Activated CD8-positive, alpha-beta T cell treated with anti-CD3 and anti-CD28 coated beads for 36 hours (primary cell): ENCODE measurements around the gene PANX2. TPM values are rescaled to one million over a fixed set of nuclear protein-coding genes. Genes with fewer than 3 reads are reported as not detected.

Source experiments
- ATAC-seq: fragments of 200-7000 bp; cut with Tn5 transposase; one replicate; pipeline ENCODE4 v1.10.0; 2021; ENCODE audit warnings: mild to moderate bottlenecking, moderate library complexity
- CTCF ChIA-PET: fragments of 350-600 bp; sonication (Branson Sonifier 250); formaldehyde crosslinking; loops from one replicate; lab custom pipeline; 2021; ENCODE audit warnings: antibody characterized with exemption; lab: Charles Lee
- POLR2A ChIA-PET: fragments of 350-600 bp; sonication (Branson Sonifier 250); formaldehyde crosslinking; loops from one replicate; lab custom pipeline; 2021; ENCODE audit warnings: antibody characterized with exemption; lab: Charles Lee
- DNase-seq: peaks from one replicate; pipeline ENCODE4 v3.0.0-alpha.2; 2020
- H3K27ac Mint-ChIP-seq: one replicate; pipeline ENCODE4 v1.8.0; 2021; ENCODE audit warnings: mild to moderate bottlenecking, mixed read lengths
- H3K27me3 Mint-ChIP-seq: one replicate; pipeline ENCODE4 v1.8.0; 2021; ENCODE audit warnings: mixed read lengths
- H3K36me3 Mint-ChIP-seq: one replicate; pipeline ENCODE4 v1.8.0; 2021; ENCODE audit warnings: low read depth, mixed read lengths
- H3K4me1 Mint-ChIP-seq: one replicate; pipeline ENCODE4 v1.8.0; 2021; ENCODE audit warnings: low read depth, mixed read lengths
- H3K4me3 Mint-ChIP-seq: one replicate; pipeline ENCODE4 v1.8.0; 2021; ENCODE audit warnings: mild to moderate bottlenecking, moderate library complexity, mixed read lengths
- H3K9me3 Mint-ChIP-seq: one replicate; pipeline ENCODE4 v1.8.0; 2021; ENCODE audit warnings: mixed read lengths
- CTCF ChIP-seq: fragments of 200-600 bp; IDR thresholded peaks from one replicate; pipeline ENCODE4 v1.8.0; 2022; ENCODE audit warnings: antibody characterized with exemption, mild to moderate bottlenecking
- intact Hi-C: fragments of 100-400 bp; cut with micrococcal nuclease; formaldehyde crosslinking; loops from one replicate; pipeline ENCODE4 v1.10.0; 2022
- total RNA-seq, 2 experiments: library from RNA; stranded (reverse); gene quantifications; one replicate each; pipeline ENCODE4 v1.2.3, GENCODE V29; 2021

Gene PANX2
- total RNA-seq, 2 experiments from 2014 or later: 3.3 to 3.9 TPM

DNA sequence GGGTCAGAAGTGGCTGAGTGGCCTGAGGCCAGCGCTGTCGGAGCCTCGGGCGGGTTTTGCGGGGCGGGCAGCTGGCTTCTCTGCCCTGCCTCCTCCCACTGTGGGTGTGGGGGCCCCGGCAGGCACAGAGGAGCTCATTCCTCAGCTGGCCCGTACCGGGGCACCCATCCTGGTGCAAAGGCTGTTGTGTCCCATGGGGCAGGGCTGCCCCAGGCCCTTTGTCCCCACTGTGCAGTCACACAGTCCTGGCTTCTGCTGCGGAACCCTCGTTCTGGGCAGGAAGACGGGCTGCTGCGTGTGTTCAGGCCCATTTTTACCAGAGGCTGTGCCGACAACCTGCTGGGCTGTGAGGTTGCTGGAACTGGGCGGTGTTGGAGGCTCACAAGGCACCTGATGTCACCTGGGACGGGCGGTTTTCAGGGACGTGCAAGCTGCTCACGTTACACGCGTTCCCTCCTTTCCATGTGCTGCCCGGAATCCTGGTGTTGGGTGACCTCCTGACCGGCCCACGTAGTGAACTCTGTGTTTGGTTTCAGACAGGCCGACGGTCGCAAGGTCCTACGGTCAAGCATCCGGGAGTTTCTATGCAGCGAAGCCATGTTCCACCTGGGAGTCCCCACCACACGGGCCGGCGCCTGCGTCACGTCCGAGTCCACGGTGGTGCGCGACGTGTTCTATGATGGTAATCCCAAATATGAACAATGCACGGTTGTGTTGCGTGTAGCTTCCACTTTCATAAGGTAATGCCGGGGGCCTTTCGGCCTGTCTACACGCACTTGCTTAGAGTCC, 35.4 kb downstream of the PANX2 start:
- Mint-ChIP-seq H3K27ac (no peak overlapping the region), H3K4me3 (no peak overlapping the region), H3K27me3 (no peaks in the 10 kb centered on the region), H3K9me3 (no peaks in the 10 kb centered on the region), H3K4me1 (peaks cover 24% of the 10 kb centered on the region), H3K36me3 (peaks cover 21% of the 10 kb centered on the region)
- TF ChIP-seq CTCF: no peak
- CTCF ChIA-PET: interaction anchor here (0.7 to 3.6 kb wide), 6 partner anchors 15 to 319 kb away, joined by 3 to 25 read pairs (median 4); partner anchors contain the start of gene SCO2
- no peak for ATAC-seq
- intact Hi-C loops: loop anchor here (5.0 kb wide), 1 partner anchor 59 kb away; no protein-coding TSS in a partner anchor
- no peak for DNase-seq
- POLR2A ChIA-PET: no interaction called here

DNA sequence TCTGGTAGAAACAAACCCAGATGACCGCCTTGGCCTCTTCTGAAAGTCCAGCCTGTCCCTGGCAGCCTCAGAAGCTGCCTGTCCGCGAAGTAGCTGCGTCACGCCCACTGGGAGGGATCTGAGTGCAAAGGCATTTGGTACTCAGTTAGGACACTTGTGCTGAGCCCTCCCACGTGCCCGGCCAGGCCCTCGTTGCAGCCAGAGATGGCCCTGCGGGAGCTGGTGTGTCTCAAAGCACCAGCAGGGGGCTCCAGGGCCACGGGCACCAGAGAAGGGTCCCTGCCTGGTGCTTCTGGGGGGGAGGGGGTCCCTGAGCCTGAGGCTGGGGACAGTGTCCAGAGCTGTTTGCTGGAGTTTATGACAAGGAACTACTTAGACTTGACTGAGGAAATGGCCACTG, 36.1 kb downstream of the PANX2 start:
- H3K36me3 Mint-ChIP-seq: peaks cover 23% of the 10 kb centered on the region
- no peaks in the 10 kb centered on the region for H3K9me3 Mint-ChIP-seq
- no peak overlapping the region for H3K27ac Mint-ChIP-seq
- intact Hi-C loops: loop anchor here (5.0 kb wide), 1 partner anchor 59 kb away; no protein-coding TSS in a partner anchor
- H3K4me1 Mint-ChIP-seq: peaks cover 24% of the 10 kb centered on the region
- DNase-seq (no peak), ATAC-seq (no peak)
- no peaks in the 10 kb centered on the region for H3K27me3 Mint-ChIP-seq
- TF ChIP-seq CTCF: peak; percentile 57
- no peak overlapping the region for H3K4me3 Mint-ChIP-seq
- ChIA-PET CTCF (interaction anchor here (0.7 to 3.6 kb wide), 6 partner anchors 15 to 318 kb away, joined by 3 to 25 read pairs (median 4); partner anchors contain the start of gene SCO2), POLR2A (no interaction called here)

- H3K4me3 Mint-ChIP-seq: no peak overlapping the region
- no peaks in the 10 kb centered on the region for H3K27me3 Mint-ChIP-seq
- no peak for ATAC-seq
- ChIA-PET POLR2A (no interaction called here), CTCF (interaction anchor here (0.7 to 3.6 kb wide), 7 partner anchors 13 to 177 kb away, joined by 3 to 25 read pairs (median 4); no protein-coding TSS in a partner anchor)
- no peaks in the 10 kb centered on the region for H3K9me3 Mint-ChIP-seq
- H3K4me1 Mint-ChIP-seq: peaks cover 19% of the 10 kb centered on the region
- no peak for TF ChIP-seq CTCF
- H3K36me3 Mint-ChIP-seq: peaks cover 21% of the 10 kb centered on the region
- intact Hi-C loops: loop anchor here (5.0 kb wide), 1 partner anchor 60 kb away; no protein-coding TSS in a partner anchor
- H3K27ac Mint-ChIP-seq: no peak overlapping the region
- DNase-seq: no peak
These were observed 37.0 kb downstream of the PANX2 start for GRCh38 chr22:50207383-50208140.

GRCh38 chr22:50208430-50208938, 38.0 kb downstream of the PANX2 start:
- H3K27me3 Mint-ChIP-seq: no peaks in the 10 kb centered on the region
- intact Hi-C loops: loop anchor here (5.0 kb wide), 1 partner anchor 61 kb away; no protein-coding TSS in a partner anchor
- H3K4me1 Mint-ChIP-seq: peaks cover 15% of the 10 kb centered on the region
- DNase-seq (no peak), ATAC-seq (no peak)
- H3K27ac Mint-ChIP-seq: no peak overlapping the region
- TF ChIP-seq CTCF: no peak
- ChIA-PET CTCF (interaction anchor here (0.6 to 3.6 kb wide), 7 partner anchors 13 to 442 kb away, joined by 3 to 25 read pairs (median 4); partner anchors contain the start of gene HDAC10), POLR2A (interaction anchor here (0.8 kb wide), 1 partner anchor 58 kb away, joined by 3 read pairs; no protein-coding TSS in a partner anchor)
- no peaks in the 10 kb centered on the region for H3K9me3 Mint-ChIP-seq
- no peak overlapping the region for H3K4me3 Mint-ChIP-seq
- peaks cover 19% of the 10 kb centered on the region for H3K36me3 Mint-ChIP-seq
